ENCODE results near the gene ZBTB45.
"Not testable (repeated sequence)": the region's sequence is repeated elsewhere in the genome, so short reads cannot be mapped to it uniquely, and the experiment has no call there.

Gene ZBTB45

DNA sequence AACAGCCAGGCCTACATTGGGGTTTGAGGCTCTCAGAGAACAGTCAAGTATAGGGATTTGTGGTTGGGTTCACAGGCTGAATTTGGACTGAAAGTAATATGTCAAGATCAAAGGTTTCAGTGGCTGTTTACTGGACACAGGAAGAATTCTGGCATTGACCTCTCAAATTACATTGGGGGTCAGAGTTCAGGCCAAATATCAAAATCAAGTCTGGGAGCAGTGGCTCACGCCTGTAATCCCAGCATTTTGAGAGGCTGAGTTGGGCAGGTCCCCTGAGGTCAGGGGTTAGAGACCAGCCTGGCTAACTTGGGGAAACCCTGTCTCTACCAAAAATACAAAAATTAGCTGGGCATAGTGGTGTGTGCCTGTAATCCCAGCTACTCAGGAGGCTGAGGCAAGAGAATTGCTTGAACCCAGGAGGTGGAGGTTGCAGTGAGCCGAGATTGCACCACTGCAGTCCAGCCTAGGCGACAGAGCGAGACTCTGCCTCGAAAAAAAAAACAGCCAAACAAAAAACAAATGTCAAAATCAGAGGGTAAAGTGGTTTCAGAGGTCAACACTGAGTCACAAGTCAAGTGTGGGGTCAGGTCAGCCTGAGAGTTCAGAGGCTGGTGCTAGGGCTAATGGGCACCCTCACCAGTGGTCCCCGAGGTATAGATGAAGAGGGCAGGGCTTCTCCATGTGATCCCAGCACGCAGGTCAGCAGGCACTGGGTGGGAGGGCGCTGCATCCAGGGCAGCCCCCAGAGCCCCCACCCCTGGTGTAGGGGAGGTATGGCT is 9.3 kb downstream of the ZBTB45 start:
- no peak for DNase-seq (ENCODE audit: low read depth, low spot score)

DNA sequence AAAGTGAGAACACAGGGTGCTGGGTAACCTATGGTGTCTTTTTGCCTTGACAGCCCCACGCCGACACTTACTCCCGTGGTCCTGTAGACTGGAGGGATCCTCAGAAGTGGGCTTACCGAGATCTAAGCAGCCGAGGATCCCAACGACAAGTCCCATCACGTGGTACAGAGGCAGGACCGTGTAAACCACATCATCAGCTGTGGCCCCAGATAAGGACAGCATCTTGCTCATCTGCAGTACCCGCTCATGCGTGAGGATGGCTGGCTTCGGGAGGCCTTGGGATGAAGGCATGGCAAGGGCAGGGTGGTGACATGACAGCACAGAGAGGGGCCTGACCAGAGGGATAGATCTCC is 9.9 kb downstream of the ZBTB45 start:
- DNase-seq (ENCODE audit: low read depth, low spot score): no peak

GRCh38 chr19:58507602-58508223 is 11.9 kb downstream of the ZBTB45 start:
- not testable (repeated sequence) for DNase-seq (ENCODE audit: low read depth, low spot score)

- no peak for DNase-seq (ENCODE audit: low read depth, low spot score)
Observed at GRCh38 chr19:58500242-58500641, 19.4 kb downstream of the ZBTB45 start.

DNA sequence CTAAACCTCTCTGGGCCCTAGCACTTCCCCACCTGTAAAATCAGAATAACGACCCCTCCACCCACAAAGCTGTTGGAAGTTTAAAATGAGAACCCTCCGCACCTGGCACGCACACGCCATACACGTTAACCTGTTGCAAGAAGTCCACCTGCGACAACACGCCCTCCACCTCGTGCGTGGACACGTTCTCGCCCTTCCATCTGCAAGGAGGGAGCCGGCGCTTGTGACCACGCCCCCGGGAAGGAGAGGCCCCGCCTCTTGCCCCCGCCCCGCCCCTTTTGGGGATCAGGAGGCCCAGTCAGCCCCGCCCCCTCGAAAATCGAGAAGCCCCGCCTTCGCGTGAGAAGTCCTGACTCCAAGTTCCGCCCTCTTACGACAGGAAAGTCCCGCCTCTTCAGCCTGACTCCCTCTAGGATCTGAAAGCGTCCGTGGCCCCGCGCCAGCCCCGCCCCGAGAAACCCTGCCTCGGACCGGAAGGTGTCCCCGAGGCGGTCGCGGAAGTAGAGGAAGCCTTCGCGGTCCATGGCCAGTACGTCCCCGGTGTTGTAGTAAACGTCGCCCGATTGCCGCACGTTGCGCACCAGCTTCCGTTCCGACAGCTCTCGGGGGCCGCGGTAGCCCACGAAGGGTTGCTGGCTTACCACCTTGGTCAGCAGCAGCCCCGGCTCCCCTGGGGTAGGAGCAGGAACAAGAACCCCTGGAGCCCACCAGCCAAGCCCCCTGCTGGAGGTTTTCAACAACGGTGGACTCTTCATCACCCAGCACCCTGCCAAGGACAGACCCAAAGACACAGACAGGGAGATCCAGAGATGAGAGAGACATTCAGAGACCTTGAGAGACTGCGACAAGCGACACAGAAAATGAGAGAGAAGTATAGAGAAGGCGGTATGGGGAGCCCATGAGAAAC is 20.3 kb downstream of the ZBTB45 start:
- peak; percentile 91 for DNase-seq (ENCODE audit: low read depth, low spot score)

DNA sequence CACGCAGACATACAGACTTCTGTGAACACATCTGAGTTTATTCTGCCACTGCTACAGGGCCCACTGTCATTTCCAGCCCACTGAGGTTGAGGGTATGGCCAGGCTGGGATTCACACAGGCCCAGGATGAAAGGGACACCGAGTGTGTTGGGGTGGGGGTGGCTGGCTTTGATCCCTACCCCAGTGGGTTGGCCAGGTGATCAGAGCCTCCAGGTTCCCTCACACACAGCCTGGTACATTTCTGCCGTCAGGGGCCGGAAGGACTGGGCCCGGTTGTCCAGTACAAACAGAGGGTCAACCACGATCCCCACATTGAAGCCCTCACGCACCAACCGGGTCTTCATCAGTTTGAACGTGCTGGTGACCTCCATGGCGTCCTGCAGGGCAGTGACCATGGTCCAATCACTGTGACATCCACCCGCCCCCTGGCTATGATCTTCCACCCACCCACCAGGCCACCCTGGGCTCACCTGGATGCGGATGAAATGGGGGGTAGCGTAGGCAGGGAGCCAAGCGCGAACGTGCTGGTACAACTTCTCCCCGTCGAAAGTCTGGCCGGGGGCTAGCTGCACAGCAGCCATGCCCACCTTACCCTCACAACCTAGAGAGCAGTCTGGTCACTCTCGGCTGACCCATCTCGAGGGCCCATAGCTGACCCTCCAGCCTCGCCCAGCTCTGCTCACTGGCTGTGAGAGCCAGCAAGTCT is 21.1 kb downstream of the ZBTB45 start:
- DNase-seq (ENCODE audit: low read depth, low spot score): no peak

GRCh38 chr19:58497634-58498170 is 21.9 kb downstream of the ZBTB45 start:
- DNase-seq (ENCODE audit: low read depth, low spot score): no peak

GRCh38 chr19:58492265-58492664 is 27.3 kb downstream of the ZBTB45 start:
- DNase-seq (ENCODE audit: low read depth, low spot score): no peak

DNA sequence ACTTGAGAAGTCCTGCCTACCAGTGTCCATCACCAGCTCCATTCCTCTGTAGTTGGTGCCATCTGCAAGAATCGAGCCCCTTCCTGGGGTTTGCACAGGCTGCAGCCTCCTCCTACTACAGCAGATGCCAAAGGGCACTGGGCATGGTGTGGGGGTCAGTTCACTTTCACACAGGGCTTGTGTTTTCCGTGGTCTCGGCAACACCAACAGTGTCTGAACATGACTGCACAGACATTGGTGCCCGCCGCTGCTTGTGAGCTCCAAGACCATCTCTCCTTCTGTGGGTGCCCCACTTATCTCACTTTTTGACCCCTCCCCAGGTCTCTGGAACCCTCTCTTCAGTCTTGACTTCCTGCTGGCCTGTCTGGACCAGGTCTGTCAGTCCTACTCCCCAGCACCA is 28.2 kb downstream of the ZBTB45 start:
- DNase-seq (ENCODE audit: low read depth, low spot score): no peak

- not testable (repeated sequence) for DNase-seq (ENCODE audit: low read depth, low spot score)
Observed at GRCh38 chr19:58484349-58484748, 35.3 kb downstream of the ZBTB45 start.

DNA sequence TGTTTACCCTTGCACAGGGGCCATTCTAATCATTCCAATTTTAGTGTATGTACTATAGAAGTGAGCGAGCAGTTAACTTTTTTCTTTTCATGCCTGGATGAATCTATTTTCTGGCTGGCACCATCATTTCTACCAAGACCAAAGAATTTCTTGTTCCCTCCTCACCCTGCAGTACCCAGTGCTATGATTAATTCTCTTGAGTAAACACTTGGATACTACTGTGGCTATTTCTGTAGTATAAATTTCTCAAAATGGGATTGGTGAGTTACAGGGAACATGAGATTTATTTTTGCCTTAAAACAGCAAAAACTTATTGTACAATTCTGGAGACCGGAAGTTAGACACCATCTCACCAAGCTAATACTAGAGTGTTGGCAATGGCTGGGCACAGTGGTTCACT is 35.8 kb downstream of the ZBTB45 start:
- DNase-seq (ENCODE audit: low read depth, low spot score): no peak

- DNase-seq (ENCODE audit: low read depth, low spot score): no peak
Observed at GRCh38 chr19:58482372-58482771, 37.2 kb downstream of the ZBTB45 start.

DNA sequence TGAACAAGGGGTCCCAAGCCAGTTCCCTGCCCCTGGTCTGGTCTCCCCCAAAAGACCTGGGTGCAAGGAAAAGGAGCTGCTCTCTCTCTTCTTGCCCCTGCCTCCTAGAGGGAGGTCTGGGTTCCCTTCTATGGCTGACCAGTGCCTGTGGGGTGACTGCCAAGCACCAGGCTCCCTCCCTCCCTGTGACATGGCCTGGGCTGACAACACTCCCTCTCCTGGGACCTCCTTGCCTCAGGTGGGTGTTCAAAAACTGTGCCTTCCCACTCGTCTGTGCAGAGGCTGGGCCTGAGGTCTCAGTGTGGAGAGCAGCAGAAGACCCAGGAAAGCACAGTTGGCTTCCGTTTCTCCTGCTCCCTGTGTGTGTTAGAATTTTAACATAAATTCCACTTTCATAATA is 38.8 kb downstream of the ZBTB45 start:
- DNase-seq (ENCODE audit: low read depth, low spot score): no peak

GRCh38 chr19:58480481-58480830 is 39.2 kb downstream of the ZBTB45 start:
- no peak for DNase-seq (ENCODE audit: low read depth, low spot score)

- no peak for DNase-seq (ENCODE audit: low read depth, low spot score)
Observed at GRCh38 chr19:58479736-58480480, 39.7 kb downstream of the ZBTB45 start.

GRCh38 chr19:58479303-58479702 is 40.3 kb downstream of the ZBTB45 start:
- no peak for DNase-seq (ENCODE audit: low read depth, low spot score)

- no peak for DNase-seq (ENCODE audit: low read depth, low spot score)
Observed at GRCh38 chr19:58477871-58478270, 41.7 kb downstream of the ZBTB45 start.

DNA sequence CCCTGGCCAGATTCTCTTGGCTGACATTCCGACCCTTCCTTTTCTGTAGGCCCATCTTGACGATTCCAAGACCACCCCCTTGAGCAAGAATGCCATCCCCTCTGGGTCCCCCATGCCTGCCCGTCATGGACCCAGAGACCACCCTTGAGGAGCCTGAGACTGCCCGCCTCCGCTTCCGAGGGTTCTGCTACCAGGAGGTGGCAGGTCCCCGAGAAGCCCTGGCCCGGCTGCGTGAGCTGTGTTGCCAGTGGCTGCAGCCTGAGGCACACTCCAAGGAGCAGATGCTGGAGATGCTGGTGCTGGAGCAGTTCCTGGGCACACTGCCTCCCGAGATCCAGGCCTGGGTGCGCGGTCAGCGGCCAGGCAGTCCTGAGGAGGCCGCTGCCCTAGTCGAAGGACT is 42.5 kb downstream of the ZBTB45 start:
- DNase-seq (ENCODE audit: low read depth, low spot score): no peak

DNA sequence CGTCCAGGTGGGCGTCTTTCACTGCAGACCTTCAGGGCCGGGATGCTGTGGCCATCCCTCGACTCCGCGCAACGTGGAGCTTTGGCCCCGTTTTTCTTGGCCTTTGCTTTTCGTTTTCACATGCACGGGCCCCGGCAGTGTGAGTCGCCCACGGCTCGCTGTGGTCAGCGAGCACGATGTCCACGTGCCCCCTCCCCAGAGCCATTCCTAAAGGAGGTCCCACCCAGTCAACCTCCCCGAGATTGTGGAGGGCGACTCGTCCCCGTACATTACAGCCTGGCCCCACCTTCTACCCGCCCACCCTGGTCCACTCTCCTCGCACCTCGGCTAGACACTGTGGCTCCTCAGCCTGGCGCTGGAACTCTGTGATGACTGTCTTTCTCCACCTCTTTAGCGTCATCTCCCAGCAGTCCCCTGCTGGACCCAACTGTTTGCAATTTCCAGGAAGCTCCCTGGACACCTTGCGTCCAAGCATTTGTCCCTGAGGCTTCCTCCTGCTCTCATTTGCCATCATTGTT is 43.1 kb downstream of the ZBTB45 start:
- DNase-seq (ENCODE audit: low read depth, low spot score): no peak

DNA sequence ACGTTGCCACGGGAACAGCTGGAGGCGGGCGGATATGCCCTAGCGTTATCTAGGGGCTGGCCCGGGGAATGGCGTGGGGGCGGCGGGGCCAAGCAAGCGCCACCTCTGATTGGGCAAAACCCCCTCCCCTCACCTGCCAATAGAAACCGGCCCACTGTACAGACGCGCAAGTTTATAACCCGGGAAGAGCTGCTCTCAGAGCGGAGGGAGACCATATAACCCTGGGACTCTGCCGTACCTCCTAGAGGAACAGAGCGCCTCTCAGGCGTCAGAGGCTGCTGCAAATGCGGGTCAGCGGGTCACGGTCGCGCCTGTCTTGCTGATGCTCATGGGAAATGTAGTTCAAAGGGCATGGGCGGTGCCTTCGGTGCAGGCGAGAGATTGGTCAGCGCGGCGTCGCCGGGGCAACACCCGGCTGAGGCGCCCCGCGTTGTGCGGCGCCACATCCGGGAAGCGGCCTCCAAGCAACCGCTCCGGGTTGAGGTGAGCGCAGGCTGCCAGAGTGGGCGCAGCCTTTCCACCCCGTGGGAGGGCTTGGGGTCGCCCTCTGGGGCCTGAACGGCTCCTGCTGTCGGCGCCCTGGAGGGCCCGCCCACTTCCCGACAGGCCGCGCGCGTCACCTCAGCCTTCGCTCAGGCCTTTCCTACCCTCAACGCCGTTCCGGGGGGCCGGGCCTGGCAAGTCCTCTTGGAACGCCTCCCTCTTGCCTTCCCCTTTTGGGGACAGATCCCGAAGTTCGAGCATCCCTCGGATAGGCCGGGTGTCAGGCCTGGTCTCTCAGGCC is 43.7 kb downstream of the ZBTB45 start, which contains the start of gene ZNF446:
TSS of gene ZNF446 (plus strand) at position 639 of the 784 bp plus-strand sequence. CDS start 867 bp downstream, outside the sequence.
- DNase-seq (ENCODE audit: low read depth, low spot score): peak; percentile 88
